Skeletal muscle tissue (tissue), 4 donors: ENCODE measurements around the gene TNKS1BP1. TPM values are rescaled to one million over a fixed set of nuclear protein-coding genes. Genes with fewer than 3 reads are reported as not detected.

Experiments used
- H3K27ac ChIP-seq: one replicate; pipeline ENCODE4 v1.7.0; 2013; ENCODE audit warnings: mild to moderate bottlenecking, low read depth, low read length, inconsistent platforms
- H3K27me3 ChIP-seq, 3 donors: one replicate each; pipeline ENCODE4 v1.7.0; 2013; ENCODE audit warnings: low read length in 3 of 3; ENCODE audit not compliant: control insufficient read depth in 3 of 3, insufficient read depth in 3 of 3
- H3K36me3 ChIP-seq, 3 donors: one replicate each; pipeline ENCODE4 v1.7.0; 2013; ENCODE audit warnings: low read length in 3 of 3; ENCODE audit not compliant: control insufficient read depth in 3 of 3, insufficient read depth in 3 of 3
- H3K4me1 ChIP-seq, 3 donors: one replicate each; pipeline ENCODE4 v1.7.0; 2013; ENCODE audit warnings: low read length in 3 of 3, mild to moderate bottlenecking in 3 of 3; ENCODE audit not compliant: control insufficient read depth in 3 of 3, insufficient read depth in 3 of 3
- H3K4me3 ChIP-seq, 3 donors: one replicate each; pipeline ENCODE4 v1.7.0; 2013; ENCODE audit warnings: low read length in 3 of 3
- H3K9ac ChIP-seq, 3 donors: one replicate each; pipeline ENCODE4 v1.7.0; 2013; ENCODE audit warnings: low read length in 3 of 3, mild to moderate bottlenecking in 3 of 3, moderate library complexity in 2 of 3, low read depth in 1 of 3
- H3K9me3 ChIP-seq, 3 donors: one replicate each; pipeline ENCODE4 v1.7.0; 2013; ENCODE audit warnings: low read length in 3 of 3; ENCODE audit not compliant: control insufficient read depth in 3 of 3
- total RNA-seq: library from RNA; depleted of rRNA; stranded (reverse); fragments of >200 nt; gene quantifications from one replicate; pipeline ENCODE4 v1.2.3, GENCODE V29; 2014
- donor health status: Osteomylitis.

Gene TNKS1BP1
- total RNA-seq, 1 donor from 2014 or later: 65.2 TPM

DNA sequence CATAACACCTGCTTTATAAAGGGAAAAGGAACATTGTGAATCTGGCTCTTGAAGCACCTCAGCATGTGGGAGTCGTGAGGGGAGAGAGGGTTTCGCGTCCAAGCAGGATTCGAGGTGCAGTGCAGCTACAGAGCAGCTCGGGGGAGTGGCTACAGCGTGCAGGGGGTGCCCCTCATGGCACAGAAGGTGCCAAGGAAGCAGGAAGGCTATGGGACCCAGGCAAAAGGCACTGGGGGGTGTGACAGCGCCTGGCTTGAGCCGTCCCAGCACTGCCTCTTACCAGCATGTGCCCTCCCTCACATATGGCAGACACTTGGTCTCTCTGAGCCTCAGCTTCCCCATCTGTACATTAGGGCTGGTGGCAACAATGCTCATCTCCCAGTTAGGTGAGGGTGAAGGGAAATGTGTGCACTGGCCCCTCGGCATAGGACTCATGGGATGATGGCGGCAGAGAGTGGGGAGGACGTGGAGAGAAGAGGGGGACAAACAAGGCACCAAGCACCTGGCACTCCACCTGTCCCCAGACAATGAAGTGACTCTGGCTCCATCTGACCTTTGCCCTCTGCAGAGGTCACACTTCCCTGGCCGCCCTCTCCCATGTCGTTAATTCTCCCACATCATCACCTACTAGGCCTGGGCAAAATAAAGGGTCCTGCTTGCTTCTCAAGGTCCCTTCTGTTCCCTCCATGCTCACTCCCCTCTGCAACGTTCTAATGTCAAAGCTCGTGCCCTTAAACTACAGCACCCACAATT lies 10.4 kb downstream of the TNKS1BP1 start:
- Histone ChIP-seq H3K9me3 (no peaks in the 10 kb centered on the region), H3K4me1 (peaks cover 69 to 78% (median 75%) of the 10 kb centered on the region in 3 donors), H3K27me3 (no peaks in the 10 kb centered on the region), H3K4me3 (no peak overlapping the region), H3K36me3 (peaks cover 37 to 54% (median 45%) of the 10 kb centered on the region in 3 donors), H3K9ac (no peak overlapping the region), H3K27ac (no peak overlapping the region)

DNA sequence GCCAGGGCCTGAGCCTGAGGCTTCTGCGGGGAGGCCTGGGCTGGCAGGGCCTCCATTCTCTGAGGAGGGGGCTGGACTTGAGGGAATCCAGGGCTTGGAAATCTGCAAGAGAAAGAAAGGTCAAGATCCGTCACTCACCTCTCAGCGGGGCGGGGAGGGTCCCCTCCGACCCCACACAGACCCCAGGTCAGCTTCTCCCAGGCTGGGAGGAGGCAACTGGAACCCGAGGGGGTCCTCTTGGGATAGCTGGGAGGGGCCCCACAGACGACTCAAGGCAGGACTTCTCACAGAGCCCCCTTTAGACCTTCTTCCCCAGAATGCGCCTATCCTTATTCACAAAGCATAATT lies 11.0 kb downstream of the TNKS1BP1 start:
- H3K27me3 ChIP-seq: no peaks in the 10 kb centered on the region
- H3K27ac ChIP-seq: no peak overlapping the region
- H3K36me3 ChIP-seq: peaks cover 37 to 58% (median 50%) of the 10 kb centered on the region in 3 donors
- no peak overlapping the region for H3K4me3 ChIP-seq
- H3K4me1 ChIP-seq: peaks cover 76 to 81% (median 81%) of the 10 kb centered on the region in 3 donors
- no peak overlapping the region for H3K9ac ChIP-seq
- no peaks in the 10 kb centered on the region for H3K9me3 ChIP-seq

DNA sequence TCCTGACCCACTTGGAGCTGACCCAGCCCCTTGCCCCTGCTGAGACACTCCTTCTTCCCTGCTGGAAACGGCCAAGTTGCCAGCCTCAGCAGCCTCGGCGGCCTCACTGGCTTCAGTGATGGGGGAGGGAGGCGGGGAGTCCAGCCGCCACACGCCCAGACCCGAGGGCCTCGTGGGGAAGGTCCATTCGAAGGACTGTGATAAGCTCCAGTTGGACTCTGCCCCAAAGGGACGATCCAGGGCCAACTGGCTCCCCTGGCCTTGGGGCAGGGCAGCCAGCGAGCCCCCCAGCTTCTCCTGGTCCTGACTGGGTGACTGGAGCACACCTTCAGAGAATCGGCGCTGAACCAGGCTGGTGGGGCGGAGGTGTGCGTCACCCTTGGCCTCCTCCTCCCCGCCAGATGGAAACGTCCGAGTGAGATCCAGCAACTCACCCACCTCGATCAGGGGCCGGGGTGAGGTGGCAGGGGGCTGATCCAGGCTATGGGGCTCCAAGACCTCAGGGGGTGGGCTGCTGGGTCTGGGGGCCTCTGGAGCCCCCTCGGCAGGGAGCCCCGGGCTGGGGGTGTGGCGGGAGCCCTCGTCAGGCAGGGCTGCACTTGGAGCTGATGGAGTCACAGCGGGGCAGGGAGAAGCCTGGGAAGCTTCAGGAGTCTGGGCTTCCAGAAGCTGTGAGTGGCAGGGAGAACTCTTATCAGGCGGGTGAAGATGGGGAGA lies 11.5 kb downstream of the TNKS1BP1 start:
- H3K27ac ChIP-seq: peak overlapping the region; percentile 94
- no peaks in the 10 kb centered on the region for H3K9me3 ChIP-seq
- H3K4me3 ChIP-seq: no peak overlapping the region
- H3K36me3 ChIP-seq: peaks cover 37 to 58% (median 48%) of the 10 kb centered on the region in 3 donors
- H3K4me1 ChIP-seq: peaks cover 76 to 82% (median 81%) of the 10 kb centered on the region in 3 donors
- no peaks in the 10 kb centered on the region for H3K27me3 ChIP-seq
- H3K9ac ChIP-seq: peak overlapping the region in 1 of 3 donors; percentile 45

DNA sequence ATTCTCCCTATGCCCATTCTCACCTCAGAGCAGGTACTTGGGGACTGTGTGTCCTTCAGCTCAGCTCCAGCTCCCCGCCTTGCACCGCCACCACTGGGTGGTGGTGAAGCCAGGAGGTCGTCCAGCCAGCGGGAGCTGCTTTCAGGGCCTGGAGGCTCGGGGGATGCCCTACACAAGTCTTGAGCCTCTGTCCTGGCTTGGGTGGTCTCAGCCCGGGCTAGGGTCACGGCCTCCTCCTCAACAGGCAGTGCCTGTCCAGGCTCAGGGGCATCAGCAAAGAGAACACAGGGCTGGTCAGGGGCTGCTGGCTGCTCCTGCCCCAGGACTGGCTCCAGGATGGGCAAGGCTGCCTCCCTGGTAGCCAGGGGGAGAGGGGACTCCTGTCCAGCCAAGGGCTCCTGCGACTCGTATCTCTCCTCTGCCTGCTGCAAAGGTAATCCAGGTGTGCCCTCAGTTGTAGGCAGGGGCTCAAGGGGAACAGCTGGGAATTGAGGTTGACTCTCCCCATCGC lies 12.2 kb downstream of the TNKS1BP1 start:
- Histone ChIP-seq H3K4me3 (no peak overlapping the region), H3K27me3 (no peaks in the 10 kb centered on the region), H3K36me3 (peaks cover 33 to 56% (median 46%) of the 10 kb centered on the region in 3 donors), H3K27ac (peak overlapping the region; percentile 94), H3K4me1 (peaks cover 75 to 82% (median 81%) of the 10 kb centered on the region in 3 donors), H3K9ac (peak overlapping the region in 2 of 3 donors; percentile 45 to 75), H3K9me3 (no peaks in the 10 kb centered on the region)

DNA sequence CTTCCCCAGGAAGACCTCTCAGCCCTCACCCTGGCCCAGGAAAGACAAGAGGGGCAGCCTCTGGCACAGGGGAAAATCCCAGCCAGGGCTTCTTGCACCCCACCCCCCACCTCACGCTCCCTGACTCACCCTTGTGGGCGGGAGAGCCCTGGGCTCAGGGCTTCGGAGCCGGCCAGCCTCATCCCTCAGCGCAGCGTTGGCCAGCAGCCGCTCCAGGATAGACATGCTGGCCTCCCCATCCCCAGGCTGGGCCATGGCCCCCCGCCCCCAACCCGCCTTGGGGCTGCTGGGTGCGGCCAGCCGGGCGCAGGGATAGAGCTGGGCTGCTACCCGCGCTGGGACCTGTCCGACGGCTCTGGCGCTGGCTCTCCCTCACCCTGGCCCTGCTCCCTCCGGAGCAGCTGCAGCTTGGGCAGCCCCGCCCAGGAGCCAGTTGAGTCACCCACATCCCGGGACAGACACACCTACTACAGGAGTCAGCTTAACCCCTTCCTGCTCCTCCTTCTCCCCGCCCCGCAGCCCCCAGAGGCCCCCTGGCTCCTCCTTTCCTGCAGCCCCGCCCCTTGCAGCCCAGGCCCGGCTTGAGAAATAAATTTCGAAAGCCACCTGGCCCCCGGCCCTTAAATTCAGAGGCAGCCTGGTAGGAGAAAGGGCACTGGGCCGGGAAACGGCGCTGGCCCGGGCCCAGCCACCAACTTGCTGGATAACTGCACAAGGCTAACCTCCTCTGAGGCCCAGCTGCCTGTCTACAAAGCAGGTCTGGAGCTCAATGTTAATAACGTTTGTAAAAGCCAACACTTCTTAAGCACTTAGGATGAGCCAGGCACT lies 13.4 kb downstream of the TNKS1BP1 start:
- Histone ChIP-seq H3K27me3 (no peaks in the 10 kb centered on the region), H3K4me3 (peak overlapping the region; percentile 70 to 79 (median 71)), H3K9me3 (no peaks in the 10 kb centered on the region), H3K27ac (peak overlapping the region; percentile 94), H3K36me3 (peaks cover 21 to 44% (median 34%) of the 10 kb centered on the region in 3 donors), H3K9ac (peak overlapping the region; percentile 54 to 76 (median 75)), H3K4me1 (peaks cover 74 to 79% (median 79%) of the 10 kb centered on the region in 3 donors)

DNA sequence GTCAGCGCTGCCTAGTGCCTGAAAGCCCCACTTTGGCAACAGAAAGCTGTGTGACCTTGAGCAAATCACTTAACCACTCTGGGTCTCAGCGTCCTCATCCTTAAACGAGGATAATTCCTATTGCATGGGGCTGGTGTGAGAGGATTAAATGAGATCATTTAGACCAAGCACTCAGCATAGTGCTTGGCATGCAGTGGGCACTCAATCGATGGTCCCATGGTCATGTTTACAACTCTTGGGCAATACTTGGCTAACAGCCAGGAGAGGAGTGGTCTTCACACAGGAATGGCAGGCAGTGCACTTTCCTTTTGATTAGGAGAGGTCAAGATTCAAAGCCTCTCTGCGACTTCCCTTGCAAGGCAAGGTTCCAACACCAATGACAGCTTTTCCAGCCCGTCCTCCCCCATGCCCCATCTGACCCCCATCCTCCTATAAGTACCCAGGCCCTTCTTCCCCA lies 14.1 kb downstream of the TNKS1BP1 start:
- peaks cover 16 to 43% (median 34%) of the 10 kb centered on the region in 3 donors for H3K36me3 ChIP-seq
- H3K4me3 ChIP-seq: peak overlapping the region; percentile 70 to 79 (median 71)
- H3K9me3 ChIP-seq: no peaks in the 10 kb centered on the region
- H3K27ac ChIP-seq: peak overlapping the region; percentile 94
- H3K27me3 ChIP-seq: no peaks in the 10 kb centered on the region
- peaks cover 74 to 79% (median 78%) of the 10 kb centered on the region in 3 donors for H3K4me1 ChIP-seq
- H3K9ac ChIP-seq: peak overlapping the region; percentile 54 to 76 (median 73)

DNA sequence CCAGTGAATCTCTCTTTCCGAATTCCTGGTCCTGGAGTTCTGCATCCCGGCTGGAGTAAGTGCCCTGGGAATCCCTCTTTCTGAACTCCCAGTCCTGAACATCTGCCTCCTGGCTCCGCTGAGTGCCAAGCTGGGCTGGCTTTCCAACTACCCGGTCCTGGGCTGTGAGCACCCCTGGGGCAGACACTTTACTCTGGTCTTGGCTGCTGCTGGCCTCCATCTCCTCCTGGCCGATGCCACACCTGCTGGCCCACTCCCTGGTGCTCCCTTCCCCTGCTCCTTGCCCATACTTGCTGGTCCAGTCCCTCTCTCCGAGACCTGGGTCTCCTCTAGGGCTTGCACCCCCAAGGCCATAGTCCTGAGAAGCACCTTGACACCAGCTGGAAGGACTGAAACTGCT lies 14.7 kb downstream of the TNKS1BP1 start:
- Histone ChIP-seq H3K27me3 (no peaks in the 10 kb centered on the region), H3K4me1 (peaks cover 73 to 80% (median 77%) of the 10 kb centered on the region in 3 donors), H3K9me3 (no peaks in the 10 kb centered on the region), H3K36me3 (peaks cover 16 to 41% (median 33%) of the 10 kb centered on the region in 3 donors), H3K4me3 (peak overlapping the region; percentile 70 to 79 (median 71)), H3K27ac (peak overlapping the region; percentile 94), H3K9ac (peak overlapping the region in 2 of 3 donors; percentile 73 to 76)

DNA sequence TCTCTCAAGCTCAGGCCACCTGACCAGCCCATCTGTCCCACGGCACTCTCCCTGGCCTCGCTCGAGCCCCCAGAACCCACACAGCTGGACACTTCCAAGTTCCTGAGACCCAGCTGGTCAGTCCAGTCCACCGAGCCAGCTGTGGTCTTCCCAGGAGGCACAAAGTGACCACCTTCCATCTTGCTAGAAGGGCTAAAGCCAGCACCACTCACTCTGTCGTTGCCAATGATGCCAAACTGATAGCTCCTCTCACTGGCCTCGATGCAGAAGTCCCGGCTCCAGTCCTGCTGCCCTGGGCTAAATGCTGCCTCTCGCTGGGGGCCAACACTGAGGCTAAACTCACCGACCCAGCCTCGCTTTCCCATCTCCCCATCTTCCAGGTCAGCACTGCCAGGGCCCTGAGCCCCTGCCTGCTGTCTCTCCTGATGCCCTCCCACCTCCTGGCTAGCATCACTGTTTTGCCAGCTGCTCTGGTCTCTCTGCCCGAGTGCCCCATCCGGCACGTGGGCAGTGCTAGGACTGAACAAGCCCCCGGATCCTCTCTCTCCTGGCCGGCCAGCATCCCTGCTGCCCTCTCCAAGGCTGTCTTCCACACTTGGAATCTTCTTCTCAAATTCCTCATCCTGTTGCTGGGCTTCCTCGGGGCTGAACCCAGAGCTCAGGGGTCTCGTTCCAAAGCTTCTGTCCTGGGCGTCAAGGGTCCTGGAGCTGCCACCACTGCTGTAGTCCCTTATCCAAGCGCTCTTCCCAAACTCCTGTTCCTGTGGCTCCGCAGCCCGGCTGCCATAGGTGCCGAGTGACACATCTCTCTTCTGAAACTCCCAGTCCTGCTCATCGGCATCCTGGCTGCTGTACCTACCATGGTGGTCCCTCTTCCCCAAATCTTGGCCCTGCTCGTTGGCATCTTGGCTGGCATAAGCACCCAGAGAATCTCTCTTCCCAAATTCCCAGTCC lies 15.4 kb downstream of the TNKS1BP1 start:
- Histone ChIP-seq H3K4me3 (peak overlapping the region in 2 of 3 donors; percentile 70 to 79), H3K27me3 (no peaks in the 10 kb centered on the region), H3K36me3 (peaks cover 10 to 34% (median 26%) of the 10 kb centered on the region in 3 donors), H3K9me3 (no peaks in the 10 kb centered on the region), H3K9ac (peak overlapping the region in 2 of 3 donors; percentile 60 to 73), H3K4me1 (peaks cover 75 to 83% (median 76%) of the 10 kb centered on the region in 3 donors), H3K27ac (peak overlapping the region; percentile 94)
